ENCODE data around the gene IL21. TPM values are rescaled to one million over a fixed set of nuclear protein-coding genes. Genes with fewer than 3 reads are reported as not detected.

The IL21 gene
- total RNA-seq, 1 donor from 2014 or later: not detected

- H3K36me3 Mint-ChIP-seq (ENCODE audit: insufficient read depth): no peaks in the 10 kb centered on the region
- peaks cover 4% of the 10 kb centered on the region for H3K27me3 Mint-ChIP-seq
- DNase-seq (ENCODE audit: low spot score, unreplicated experiment): no peak
- H3K4me1 Mint-ChIP-seq (ENCODE audit: low read depth): peaks cover 6% of the 10 kb centered on the region
- H3K9me3 Mint-ChIP-seq (ENCODE audit: low read depth): no peaks in the 10 kb centered on the region
- no peak overlapping the region for H3K4me3 Mint-ChIP-seq (ENCODE audit: low read depth)
- TF ChIP-seq, protein P1, sequence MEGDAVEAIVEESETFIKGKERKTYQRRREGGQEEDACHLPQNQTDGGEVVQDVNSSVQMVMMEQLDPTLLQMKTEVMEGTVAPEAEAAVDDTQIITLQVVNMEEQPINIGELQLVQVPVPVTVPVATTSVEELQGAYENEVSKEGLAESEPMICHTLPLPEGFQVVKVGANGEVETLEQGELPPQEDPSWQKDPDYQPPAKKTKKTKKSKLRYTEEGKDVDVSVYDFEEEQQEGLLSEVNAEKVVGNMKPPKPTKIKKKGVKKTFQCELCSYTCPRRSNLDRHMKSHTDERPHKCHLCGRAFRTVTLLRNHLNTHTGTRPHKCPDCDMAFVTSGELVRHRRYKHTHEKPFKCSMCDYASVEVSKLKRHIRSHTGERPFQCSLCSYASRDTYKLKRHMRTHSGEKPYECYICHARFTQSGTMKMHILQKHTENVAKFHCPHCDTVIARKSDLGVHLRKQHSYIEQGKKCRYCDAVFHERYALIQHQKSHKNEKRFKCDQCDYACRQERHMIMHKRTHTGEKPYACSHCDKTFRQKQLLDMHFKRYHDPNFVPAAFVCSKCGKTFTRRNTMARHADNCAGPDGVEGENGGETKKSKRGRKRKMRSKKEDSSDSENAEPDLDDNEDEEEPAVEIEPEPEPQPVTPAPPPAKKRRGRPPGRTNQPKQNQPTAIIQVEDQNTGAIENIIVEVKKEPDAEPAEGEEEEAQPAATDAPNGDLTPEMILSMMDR (IDR thresholded peaks at IDR 0.05; ENCODE audit: unreplicated experiment): no peak
- H3K27ac Mint-ChIP-seq: no peak overlapping the region
These were observed 43.1 kb upstream of the IL21 start for GRCh38 chr4:122663814-122664610.

DNA sequence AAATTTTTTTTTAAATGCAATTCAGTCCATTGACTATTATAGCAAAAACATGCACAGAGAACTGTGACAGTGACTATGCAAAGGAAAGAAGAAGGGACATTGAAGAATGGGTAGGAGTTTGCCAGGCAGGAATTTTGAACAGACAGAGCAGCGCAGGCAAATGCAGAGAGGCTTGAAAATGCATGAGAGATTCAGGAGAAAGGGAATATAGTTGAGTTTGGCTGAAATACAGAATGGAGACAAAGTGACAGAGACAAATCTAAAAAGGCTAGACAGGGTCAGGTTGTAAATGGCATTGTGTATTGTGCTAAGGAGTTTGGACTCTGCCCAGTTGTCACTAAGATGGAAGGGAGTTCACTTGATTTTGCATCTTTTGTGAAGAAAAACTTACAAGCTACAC, 42.4 kb upstream of the IL21 start:
- DNase-seq (ENCODE audit: low spot score, unreplicated experiment): no peak
- Mint-ChIP-seq H3K4me1 (ENCODE audit: low read depth) (peaks cover 6% of the 10 kb centered on the region), H3K36me3 (ENCODE audit: insufficient read depth) (no peaks in the 10 kb centered on the region), H3K27ac (no peak overlapping the region), H3K27me3 (no peaks in the 10 kb centered on the region), H3K9me3 (ENCODE audit: low read depth) (no peaks in the 10 kb centered on the region), H3K4me3 (ENCODE audit: low read depth) (no peak overlapping the region)
- TF ChIP-seq, protein P1 (IDR thresholded peaks at IDR 0.05; ENCODE audit: unreplicated experiment): no peak

GRCh38 chr4:122662701-122663100, 41.8 kb upstream of the IL21 start:
- DNase-seq (ENCODE audit: low spot score, unreplicated experiment): no peak
- Mint-ChIP-seq H3K4me3 (ENCODE audit: low read depth) (no peak overlapping the region), H3K4me1 (ENCODE audit: low read depth) (peaks cover 6% of the 10 kb centered on the region), H3K27me3 (no peaks in the 10 kb centered on the region), H3K36me3 (ENCODE audit: insufficient read depth) (no peaks in the 10 kb centered on the region), H3K9me3 (ENCODE audit: low read depth) (no peaks in the 10 kb centered on the region), H3K27ac (no peak overlapping the region)
- TF ChIP-seq, protein P1 (IDR thresholded peaks at IDR 0.05; ENCODE audit: unreplicated experiment): no peak

DNA sequence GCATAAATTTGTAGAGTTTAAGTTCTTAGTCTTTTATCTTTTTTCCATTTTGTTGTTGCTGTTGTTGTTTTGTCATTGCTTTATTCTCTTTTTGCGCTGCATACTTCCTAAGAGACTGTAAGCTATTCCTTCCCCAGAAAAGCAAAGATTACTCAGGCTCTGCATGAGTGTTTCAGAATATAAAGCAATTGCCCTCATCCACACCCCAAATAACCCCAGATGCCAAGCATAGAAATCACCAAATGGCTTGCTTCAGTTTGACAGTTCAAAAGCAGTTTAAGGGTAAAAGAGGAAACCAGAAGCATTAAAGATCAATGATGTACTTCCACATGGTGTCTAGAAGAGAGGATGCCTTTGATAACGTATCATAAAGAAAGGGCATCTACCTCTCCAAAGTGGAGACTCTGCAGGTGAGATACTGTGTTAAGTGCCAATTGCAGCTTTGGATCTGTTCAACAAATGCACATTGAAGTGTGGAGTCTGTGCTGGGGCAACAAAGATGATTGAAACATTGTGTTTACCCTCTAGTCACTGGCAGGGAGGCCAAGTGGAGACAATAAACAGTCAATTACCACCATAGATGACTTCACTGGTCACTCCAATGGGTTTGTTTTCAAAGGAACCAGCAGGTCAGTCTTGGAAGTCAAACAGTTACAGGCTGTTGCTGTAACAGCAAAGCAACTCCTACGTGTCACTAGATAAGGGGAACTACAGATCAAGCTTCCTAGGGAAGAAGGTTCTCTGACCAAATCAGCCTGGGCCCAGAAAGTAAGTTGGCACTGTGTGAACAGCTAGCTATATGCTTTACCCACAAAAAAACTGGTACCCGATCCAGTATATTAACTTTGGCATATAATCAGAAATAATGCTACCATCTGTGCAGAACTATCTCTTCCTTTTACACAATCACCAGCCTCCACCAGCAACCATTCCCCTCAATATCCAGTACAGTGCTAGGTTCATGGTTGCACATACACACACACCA, 40.6 kb upstream of the IL21 start:
- Mint-ChIP-seq H3K9me3 (ENCODE audit: low read depth) (no peaks in the 10 kb centered on the region), H3K4me1 (ENCODE audit: low read depth) (peaks cover 6% of the 10 kb centered on the region), H3K27ac (no peak overlapping the region), H3K27me3 (no peaks in the 10 kb centered on the region), H3K36me3 (ENCODE audit: insufficient read depth) (no peaks in the 10 kb centered on the region), H3K4me3 (ENCODE audit: low read depth) (no peak overlapping the region)
- TF ChIP-seq, protein P1 (IDR thresholded peaks at IDR 0.05; ENCODE audit: unreplicated experiment): no peak
- no peak for DNase-seq (ENCODE audit: low spot score, unreplicated experiment)

- no peak overlapping the region for H3K27ac Mint-ChIP-seq
- no peaks in the 10 kb centered on the region for H3K9me3 Mint-ChIP-seq (ENCODE audit: low read depth)
- H3K27me3 Mint-ChIP-seq: no peaks in the 10 kb centered on the region
- peaks cover 6% of the 10 kb centered on the region for H3K4me1 Mint-ChIP-seq (ENCODE audit: low read depth)
- DNase-seq (ENCODE audit: low spot score, unreplicated experiment): no peak
- TF ChIP-seq, protein P1 (IDR thresholded peaks at IDR 0.05; ENCODE audit: unreplicated experiment): no peak
- H3K36me3 Mint-ChIP-seq (ENCODE audit: insufficient read depth): no peaks in the 10 kb centered on the region
- no peak overlapping the region for H3K4me3 Mint-ChIP-seq (ENCODE audit: low read depth)
These were observed 38.0 kb upstream of the IL21 start for GRCh38 chr4:122658818-122659295.
